ENCODE data around the gene YAP1.

The YAP1 gene

DNA sequence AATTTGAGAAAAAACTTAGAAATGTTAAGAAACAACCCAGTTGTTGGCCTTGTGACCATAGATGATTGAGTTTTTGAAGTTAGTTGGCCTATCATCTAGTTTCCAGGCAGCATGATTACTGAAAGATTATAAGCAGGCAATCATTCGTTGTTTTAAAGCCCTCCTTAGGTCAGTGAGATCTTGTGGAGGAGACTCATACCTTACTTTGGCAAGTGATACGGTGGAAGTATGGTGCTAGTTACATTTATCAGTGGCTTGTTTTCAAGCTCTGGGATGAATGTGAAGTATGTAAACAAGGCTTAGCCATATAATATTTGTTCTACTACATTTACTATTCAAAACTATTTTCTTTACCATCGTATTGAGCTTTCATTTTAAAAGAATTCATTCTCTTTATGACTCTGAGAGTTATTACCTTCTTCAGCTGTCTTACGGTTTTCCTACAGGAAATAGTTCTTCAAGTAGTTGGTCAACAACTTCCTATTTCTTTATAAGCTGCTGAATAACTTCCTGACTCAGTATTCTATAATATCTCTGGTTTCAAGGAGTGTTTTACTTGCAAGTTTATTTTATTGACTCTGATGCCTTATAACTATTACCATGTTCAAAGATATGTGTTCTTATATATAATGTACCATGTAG, 7.3 kb downstream of the YAP1 start:
- DNase-seq, result no peak

GRCh38 chr11:102118937-102119336, 8.7 kb downstream of the YAP1 start:
- no peak for DNase-seq

DNA sequence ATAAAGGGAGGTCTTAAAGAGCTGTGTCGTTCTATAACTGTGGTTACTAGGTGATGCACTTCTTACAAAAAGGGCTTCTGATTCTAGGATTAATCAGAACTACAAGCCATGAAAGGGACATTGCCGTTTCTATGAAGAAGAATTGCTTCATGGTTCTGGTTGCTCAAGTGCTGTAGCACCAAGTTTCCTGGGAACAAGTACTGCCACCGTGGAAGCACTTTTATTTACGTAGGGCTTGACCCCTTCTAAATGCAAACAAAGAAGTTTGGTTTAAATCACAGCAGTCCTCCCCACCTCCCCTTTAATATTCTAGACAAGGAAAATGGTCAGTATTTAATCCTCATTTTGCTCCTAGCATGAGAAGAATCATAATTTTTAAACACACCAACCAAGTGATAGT, 9.8 kb downstream of the YAP1 start:
- DNase-seq, result no peak

DNA sequence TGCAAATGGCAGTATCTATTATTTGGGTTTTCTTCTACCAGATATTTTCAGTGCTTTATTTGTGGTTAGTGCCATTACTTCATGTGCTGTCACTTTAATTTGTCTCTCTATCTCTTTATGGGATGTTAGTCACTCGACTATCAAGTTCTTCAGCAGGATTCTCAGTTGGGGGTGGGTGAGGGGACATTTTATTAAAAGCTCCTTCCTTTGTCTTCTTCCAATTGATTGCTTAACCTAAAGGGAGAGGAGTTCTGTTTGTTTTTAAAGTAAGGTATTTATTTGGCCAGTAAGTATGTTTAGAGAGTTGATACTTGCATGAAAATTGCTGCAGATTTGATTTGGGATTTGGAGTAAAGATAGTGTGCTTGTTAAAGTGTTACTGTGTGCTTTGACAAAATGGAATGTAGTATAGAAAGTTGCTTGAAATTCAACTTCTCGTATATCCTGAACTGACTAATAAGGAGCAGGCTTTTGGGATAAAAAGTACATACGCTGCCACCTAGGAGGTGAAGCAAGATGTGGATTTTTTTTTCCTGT, 10.3 kb downstream of the YAP1 start:
- DNase-seq, result no peak

DNA sequence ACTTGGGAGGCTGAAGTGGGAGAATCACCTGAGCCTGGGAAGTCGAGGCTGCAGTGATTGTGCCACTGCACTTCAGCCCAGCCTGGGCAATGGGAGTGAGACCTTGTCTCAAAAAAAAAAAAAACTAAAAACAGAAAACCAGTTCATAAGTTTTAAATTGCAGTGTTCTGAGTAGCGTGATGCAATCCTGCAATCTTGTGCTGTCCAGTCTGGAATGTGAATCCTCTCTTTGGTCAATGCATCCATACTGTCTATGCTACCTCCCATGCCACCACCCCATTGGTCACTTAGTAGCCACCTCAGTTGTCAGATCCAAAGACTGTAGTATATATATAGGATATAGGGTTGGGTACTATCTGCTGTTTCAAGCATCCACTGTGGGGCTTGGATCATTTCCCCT, 11.1 kb downstream of the YAP1 start:
- no peak for DNase-seq

DNA sequence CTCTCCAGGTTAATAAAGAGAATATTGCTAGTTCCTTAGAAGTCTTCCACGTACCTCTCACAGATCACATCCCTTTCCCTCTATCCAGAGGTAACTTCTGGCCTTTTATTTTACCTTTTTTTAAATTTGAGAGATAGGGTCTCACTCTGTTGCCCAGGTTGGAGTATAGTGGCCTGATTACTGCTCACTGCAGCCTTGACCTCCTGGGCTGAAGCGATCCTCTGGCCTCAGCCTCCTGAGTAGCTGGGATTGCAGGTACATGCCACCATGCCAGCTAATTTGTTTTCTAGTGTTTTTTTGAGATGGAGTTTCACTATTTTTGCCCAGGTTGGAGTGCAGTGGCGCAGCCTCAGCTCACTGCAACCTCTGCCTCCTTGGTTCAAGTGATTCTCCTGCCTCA, 24.4 kb downstream of the YAP1 start:
- no peak for DNase-seq

GRCh38 chr11:102135256-102135655, 25.0 kb downstream of the YAP1 start:
- DNase-seq, result no peak

DNA sequence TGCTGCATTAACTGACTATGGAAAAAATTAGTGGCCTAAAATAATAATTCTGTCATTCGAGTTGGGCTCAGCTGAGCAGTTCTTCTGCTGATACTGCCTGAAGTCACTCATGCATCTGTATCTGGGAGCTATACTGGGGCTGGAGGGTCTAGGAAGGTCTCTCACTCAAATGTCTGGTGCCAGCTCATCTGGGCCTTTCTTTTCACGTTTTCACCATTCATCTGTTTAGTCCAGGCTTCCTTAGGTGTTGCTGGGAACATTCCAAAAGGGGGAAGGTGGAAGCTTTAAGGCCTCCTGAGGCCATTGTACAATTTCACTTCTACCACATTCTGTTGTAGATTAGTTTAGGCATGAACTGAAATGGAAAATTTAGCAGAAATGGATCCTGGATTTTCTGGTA, 28.0 kb downstream of the YAP1 start:
- no peak for DNase-seq

- DNase-seq, result no peak
Observed at GRCh38 chr11:102138670-102139069, 28.4 kb downstream of the YAP1 start.

- no peak for DNase-seq
Observed at GRCh38 chr11:102139081-102139498, 28.8 kb downstream of the YAP1 start.

- DNase-seq, result no peak
Observed at GRCh38 chr11:102142333-102142732, 32.1 kb downstream of the YAP1 start.

DNA sequence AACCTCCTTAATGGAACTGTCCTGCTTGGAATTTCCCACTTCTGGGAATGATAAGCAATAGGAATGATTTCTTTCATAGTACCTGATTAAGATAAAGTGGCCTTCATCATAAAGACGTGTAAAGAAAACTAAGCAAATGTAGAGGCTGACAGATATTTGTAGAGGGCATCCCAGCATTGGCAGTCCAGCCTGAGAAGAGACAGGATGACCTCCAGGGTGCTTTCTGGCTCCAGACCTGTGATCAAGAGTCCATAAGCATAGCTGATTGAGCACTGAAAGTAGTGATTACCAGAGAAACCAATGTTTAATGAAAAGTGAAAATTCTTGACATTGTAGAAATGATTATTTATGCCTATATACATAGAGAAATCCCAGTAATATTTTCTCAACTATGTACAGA, 33.6 kb downstream of the YAP1 start:
- DNase-seq, result no peak

GRCh38 chr11:102144357-102145355, 34.4 kb downstream of the YAP1 start:
- DNase-seq, result no peak

- no peak for DNase-seq
Observed at GRCh38 chr11:102147015-102147414, 36.8 kb downstream of the YAP1 start.

GRCh38 chr11:102147632-102148031, 37.4 kb downstream of the YAP1 start:
- no peak for DNase-seq

GRCh38 chr11:102148059-102148458, 37.8 kb downstream of the YAP1 start:
- DNase-seq, result no peak

DNA sequence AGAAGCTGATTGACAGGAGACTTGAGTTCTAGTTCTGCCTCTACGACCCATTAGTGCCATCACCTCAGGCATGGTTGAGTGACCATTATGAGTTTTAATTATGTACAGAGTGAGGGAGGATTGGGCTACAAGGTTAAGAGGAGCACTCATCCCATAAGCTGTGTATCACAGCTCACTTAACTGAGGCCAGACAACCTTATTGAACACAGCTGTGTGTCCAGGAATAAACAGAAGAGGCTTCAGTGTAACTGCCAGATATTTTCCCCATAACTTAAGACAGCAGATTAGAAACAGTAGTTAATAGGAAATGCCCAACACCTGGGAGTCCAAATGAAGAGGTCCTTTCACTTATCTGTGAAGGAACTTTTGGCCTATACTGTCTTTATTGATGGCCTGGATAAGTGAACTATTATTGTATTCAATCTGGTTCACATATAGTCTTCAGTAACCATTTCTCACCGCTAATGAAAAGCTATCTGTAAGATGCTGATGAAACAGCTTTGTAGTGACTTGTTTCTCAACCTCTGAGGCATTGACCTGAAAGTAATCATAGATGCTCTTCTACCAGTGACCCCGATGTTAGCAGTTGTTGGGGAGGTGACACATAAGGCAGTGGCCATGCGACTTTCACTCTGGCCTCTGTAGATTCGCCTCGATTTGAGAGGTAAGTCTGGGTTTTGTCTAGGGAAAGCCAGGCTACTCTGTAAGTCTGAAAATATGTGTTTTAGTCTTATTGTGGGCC, 41.7 kb downstream of the YAP1 start:
- DNase-seq, result no peak

DNA sequence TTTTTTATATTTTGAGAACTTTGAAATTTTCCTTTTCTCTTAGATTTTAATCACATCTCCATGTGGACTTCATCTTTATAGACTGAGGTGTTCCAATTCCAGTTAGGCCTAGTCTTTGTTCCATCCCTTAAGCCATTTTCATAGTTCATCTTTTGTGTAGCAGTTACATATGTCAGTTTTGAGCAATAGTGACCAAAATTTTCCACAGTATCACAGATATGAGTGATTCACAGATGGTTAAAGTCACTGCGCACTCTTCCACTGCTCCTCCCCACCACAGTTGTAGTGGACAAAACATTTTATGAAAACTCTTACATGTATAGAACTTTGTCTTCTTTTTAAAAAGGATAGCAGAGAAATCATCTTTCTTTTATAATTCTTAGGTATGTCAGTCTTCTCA, 42.8 kb downstream of the YAP1 start:
- no peak for DNase-seq

DNA sequence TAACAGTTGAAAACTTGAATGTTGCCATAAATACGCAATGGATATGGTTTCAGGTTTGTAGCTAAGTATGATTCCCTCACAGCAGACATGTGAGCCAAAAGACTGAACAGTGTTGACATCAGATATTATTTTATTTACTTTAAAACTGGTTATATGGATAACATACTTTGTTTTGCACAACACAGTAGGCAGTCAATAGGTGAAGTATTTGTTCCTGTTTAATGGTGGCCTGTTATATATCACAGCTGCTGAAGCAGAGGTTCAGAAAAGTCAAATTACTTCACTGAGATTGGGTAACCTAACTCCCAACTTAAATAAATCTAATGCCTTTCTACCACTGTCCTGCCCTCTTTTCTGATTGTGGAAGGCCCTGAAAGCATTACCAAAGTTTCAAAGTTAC, 44.6 kb downstream of the YAP1 start:
- DNase-seq, result no peak

DNA sequence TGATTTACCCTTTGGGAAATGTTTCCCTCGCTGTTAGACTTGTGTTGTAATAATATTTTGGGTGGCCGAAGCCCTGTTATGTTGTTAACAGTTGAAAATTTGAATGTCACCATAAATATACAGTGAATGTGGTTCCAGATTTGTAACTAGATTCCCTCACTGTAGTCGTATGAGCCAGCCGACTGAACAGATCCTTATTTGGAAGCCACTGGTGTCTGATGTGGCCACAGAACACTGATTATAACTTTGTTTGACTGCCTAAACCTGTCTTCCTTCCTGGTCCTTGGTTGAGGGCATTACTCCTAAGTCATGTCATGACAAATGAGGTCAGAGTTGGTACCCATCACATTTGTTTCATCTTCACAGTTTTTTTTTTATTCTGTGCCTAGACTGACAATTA, 45.4 kb downstream of the YAP1 start:
- DNase-seq, result no peak

DNA sequence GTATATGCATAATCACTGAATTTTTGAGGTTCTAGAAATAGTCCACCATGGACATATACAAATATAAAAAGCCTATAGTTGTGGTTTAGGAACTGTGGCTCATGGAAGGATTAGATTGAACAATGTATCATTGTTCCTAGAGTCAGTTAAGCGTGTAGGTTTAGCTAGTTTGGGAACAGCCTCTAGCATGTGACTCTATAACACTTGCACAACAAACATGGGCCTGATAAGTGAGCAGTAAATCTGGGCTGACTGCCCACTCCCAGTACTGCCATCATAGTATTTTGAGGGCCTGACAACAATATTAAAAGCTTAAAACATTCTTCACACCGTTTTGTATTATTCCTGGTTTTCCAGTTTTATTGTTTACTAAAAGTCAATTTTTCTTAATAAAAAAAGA, 47.0 kb downstream of the YAP1 start:
- no peak for DNase-seq

DNA sequence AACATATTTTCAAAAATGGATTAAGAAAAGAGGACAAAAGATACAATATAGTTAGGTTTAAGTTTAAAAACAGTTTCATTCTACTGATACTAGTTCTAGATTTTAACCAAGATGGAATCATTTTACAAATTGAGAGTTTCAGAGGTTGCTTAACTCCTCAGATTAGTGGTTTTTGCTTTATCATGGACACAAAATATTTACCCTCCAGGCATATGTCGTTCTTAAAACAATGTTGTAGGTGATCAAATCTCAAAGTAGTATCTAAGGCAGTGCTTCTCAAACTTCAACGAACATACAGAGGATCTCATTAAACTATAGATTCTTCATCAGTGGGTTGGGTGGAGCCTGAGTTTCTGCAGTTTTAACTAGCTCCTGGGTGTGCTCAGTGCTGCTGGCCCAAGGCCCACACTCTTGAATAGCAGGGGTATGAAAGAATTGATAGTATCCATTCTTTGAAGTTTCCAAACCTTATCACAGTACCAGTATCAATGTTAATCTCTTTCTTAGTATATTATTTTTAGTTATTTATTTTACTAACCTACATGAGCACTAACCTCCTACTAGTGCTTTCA, 48.0 kb downstream of the YAP1 start:
- no peak for DNase-seq

- no peak for DNase-seq
Observed at GRCh38 chr11:102163368-102163767, 53.1 kb downstream of the YAP1 start.

All from stimulated activated CD4-positive, alpha-beta T cell treated with anti-CD3 and anti-CD28 coated beads, Interleukin-15, amount 100 ng/mL, for 24 hours (primary cell).